GM03348 (cell line): ENCODE results near the gene SQSTM1.

Experiments
- DNase-seq: peaks from one replicate; pipeline ENCODE4 v3.0.0; 2012; ENCODE audit warnings: low spot score

The SQSTM1 gene

GRCh38 chr5:179874136-179874535 lies 53.4 kb downstream of the SQSTM1 start:
- DNase-seq: no peak

GRCh38 chr5:179874536-179875292 lies 54.0 kb downstream of the SQSTM1 start:
- DNase-seq: no peak

GRCh38 chr5:179875741-179876609 lies 55.3 kb downstream of the SQSTM1 start:
- no peak for DNase-seq

- DNase-seq: no peak
Measured at GRCh38 chr5:179876610-179876952, 55.9 kb downstream of the SQSTM1 start.

GRCh38 chr5:179878222-179879002 lies 57.7 kb downstream of the SQSTM1 start:
- DNase-seq: no peak

GRCh38 chr5:179879003-179879689 lies 58.4 kb downstream of the SQSTM1 start:
- DNase-seq: no peak

- DNase-seq: no peak
Measured at GRCh38 chr5:179879690-179880010, 58.9 kb downstream of the SQSTM1 start.

- no peak for DNase-seq
Measured at GRCh38 chr5:179880066-179880650, 59.5 kb downstream of the SQSTM1 start.

- DNase-seq: no peak
Measured at GRCh38 chr5:179880848-179881590, 60.3 kb downstream of the SQSTM1 start.

- no peak for DNase-seq
Measured at GRCh38 chr5:179882338-179882737, 61.6 kb downstream of the SQSTM1 start.

GRCh38 chr5:179883163-179883562 lies 62.5 kb downstream of the SQSTM1 start:
- no peak for DNase-seq

GRCh38 chr5:179885491-179886090 lies 64.9 kb downstream of the SQSTM1 start:
- DNase-seq: no peak

- DNase-seq: no peak
Measured at GRCh38 chr5:179886190-179886911, 65.6 kb downstream of the SQSTM1 start.

- DNase-seq: no peak
Measured at GRCh38 chr5:179887095-179887494, 66.4 kb downstream of the SQSTM1 start.
